ENCODE measurements around the gene SCO1.

SCO1 gene

DNA sequence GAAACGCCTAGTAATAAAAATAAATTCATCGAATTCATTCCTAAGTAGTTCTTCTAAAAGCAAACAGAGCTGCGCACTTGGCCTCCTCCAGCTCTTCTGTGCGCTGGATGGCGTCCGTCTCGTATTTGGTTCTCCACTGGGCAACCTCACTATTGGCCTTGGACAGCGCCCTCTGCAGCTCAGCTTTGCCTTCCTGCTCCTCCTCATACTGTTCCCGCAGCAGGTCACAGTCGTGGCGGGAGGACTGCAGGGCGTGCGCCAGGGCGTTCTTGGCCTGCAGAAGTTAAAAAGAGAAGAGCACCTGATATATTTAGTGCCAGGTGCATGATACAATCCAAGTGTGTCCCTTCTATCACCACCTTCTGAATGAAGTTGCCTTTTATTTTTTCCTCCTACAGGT lies 62.0 kb downstream of the SCO1 start:
- H3K9ac ChIP-seq (ENCODE audit: low read depth, low read length), result no peak overlapping the region
- no peak for TF ChIP-seq EZH2 (IDR thresholded peaks at IDR 0.05; ENCODE audit: borderline replicate concordance, low read depth, low read length, severe bottlenecking)
- TF ChIP-seq, protein P1, sequence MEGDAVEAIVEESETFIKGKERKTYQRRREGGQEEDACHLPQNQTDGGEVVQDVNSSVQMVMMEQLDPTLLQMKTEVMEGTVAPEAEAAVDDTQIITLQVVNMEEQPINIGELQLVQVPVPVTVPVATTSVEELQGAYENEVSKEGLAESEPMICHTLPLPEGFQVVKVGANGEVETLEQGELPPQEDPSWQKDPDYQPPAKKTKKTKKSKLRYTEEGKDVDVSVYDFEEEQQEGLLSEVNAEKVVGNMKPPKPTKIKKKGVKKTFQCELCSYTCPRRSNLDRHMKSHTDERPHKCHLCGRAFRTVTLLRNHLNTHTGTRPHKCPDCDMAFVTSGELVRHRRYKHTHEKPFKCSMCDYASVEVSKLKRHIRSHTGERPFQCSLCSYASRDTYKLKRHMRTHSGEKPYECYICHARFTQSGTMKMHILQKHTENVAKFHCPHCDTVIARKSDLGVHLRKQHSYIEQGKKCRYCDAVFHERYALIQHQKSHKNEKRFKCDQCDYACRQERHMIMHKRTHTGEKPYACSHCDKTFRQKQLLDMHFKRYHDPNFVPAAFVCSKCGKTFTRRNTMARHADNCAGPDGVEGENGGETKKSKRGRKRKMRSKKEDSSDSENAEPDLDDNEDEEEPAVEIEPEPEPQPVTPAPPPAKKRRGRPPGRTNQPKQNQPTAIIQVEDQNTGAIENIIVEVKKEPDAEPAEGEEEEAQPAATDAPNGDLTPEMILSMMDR (IDR thresholded peaks at IDR 0.05; ENCODE audit: borderline replicate concordance, extremely low read depth, low read length, poor library complexity, severe bottlenecking), result no peak
- DNase-seq (no peak), ATAC-seq (ENCODE audit: insufficient read depth, low read depth) (no peak)
- H2AFZ ChIP-seq (ENCODE audit: low read depth, low read length), result no peak overlapping the region
- H3K27me3 ChIP-seq (ENCODE audit: insufficient read depth, low read length, poor library complexity), result no peaks in the 10 kb centered on the region
- no peaks in the 10 kb centered on the region; the same call in 1 of the 2 replicates for H4K20me1 ChIP-seq (ENCODE audit: insufficient read depth, low read length)
- no peak overlapping the region for H3K4me3 ChIP-seq (ENCODE audit: low read depth in 1 of 2, low read length in 2 of 2)
- no peaks in the 10 kb centered on the region for H3K4me1 ChIP-seq (ENCODE audit: insufficient read depth, low read length)
- H3K36me3 ChIP-seq (ENCODE audit: insufficient read depth, low read length), result peaks cover 21% of the 10 kb centered on the region; the same call in 1 of the 2 replicates
- H3K79me2 ChIP-seq (ENCODE audit: insufficient read depth, low read length), result no peaks in the 10 kb centered on the region
- H3K9me3 ChIP-seq (ENCODE audit: insufficient read depth, low read length, severe bottlenecking), result no peaks in the 10 kb centered on the region
- H3K27ac ChIP-seq (ENCODE audit: low read length), result no peak overlapping the region
- H3K4me2 ChIP-seq (ENCODE audit: insufficient read depth, low read length), result no peak overlapping the region

DNA sequence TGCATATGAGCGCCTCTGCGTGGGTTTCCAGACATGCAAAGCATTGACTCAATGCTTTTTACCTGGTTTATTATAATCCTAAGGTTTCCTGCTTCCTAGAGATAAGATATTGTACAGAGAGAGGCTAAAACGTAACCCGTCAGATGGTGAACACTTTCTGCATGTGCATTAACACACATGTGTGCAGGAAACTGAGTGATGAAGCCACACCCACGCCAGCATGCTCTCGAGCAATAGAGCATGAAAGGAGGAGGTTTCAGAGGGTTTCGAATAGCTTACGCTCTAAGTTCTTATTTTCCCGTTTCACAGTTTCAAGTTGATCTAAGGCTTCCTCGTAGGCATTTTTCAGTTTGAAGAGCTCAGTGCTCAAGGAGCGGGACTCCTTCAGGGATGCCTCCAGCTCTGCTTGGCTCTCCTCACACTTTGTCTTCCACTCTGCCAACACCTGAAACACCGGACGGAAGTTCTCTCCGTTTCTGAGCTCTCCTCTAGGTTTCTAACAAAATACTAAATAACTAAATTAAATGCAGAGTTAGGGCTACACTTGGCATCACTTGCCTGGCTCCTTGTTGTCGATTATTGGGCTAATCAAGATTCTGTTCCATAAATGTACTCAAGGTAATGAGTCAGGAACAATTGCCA lies 63.5 kb downstream of the SCO1 start:
- Histone ChIP-seq H3K4me3 (ENCODE audit: low read depth in 1 of 2, low read length in 2 of 2) (no peak overlapping the region), H3K9me3 (ENCODE audit: insufficient read depth, low read length, severe bottlenecking) (no peaks in the 10 kb centered on the region), H3K9ac (ENCODE audit: low read depth, low read length) (no peak overlapping the region), H3K4me1 (ENCODE audit: insufficient read depth, low read length) (no peaks in the 10 kb centered on the region), H3K27ac (ENCODE audit: low read length) (no peak overlapping the region), H4K20me1 (ENCODE audit: insufficient read depth, low read length) (no peaks in the 10 kb centered on the region; the same call in 1 of the 2 replicates), H3K36me3 (ENCODE audit: insufficient read depth, low read length) (peaks cover 13% of the 10 kb centered on the region; the same call in 1 of the 2 replicates), H3K27me3 (ENCODE audit: insufficient read depth, low read length, poor library complexity) (no peaks in the 10 kb centered on the region), H3K4me2 (ENCODE audit: insufficient read depth, low read length) (no peak overlapping the region), H2AFZ (ENCODE audit: low read depth, low read length) (no peak overlapping the region), H3K79me2 (ENCODE audit: insufficient read depth, low read length) (no peaks in the 10 kb centered on the region)
- DNase-seq (no peak), ATAC-seq (ENCODE audit: insufficient read depth, low read depth) (no peak)
- TF ChIP-seq, protein P1 (IDR thresholded peaks at IDR 0.05; ENCODE audit: borderline replicate concordance, extremely low read depth, low read length, poor library complexity, severe bottlenecking), result no peak
- no peak for TF ChIP-seq EZH2 (IDR thresholded peaks at IDR 0.05; ENCODE audit: borderline replicate concordance, low read depth, low read length, severe bottlenecking)

DNA sequence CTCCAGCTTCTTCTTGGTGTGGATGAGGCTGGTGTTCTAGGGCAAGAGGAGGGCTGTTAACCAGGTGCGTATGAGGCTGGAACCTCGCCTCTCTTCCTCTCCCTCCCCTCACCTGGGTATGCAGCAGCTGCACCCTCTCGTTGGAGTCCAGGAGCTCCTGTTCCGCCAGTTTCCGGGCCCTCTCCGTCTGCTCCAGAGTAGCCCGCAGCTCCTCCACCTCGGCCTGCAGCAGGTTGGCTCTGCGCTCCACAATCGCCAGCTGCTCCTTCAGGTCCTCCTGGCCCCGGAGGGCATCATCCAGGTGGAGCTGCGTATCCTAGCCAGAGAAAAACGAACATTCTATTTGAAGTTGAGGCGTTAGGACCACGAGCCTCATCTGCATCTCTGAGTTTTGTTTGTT lies 65.6 kb downstream of the SCO1 start:
- no peak overlapping the region for H3K4me3 ChIP-seq (ENCODE audit: low read depth in 1 of 2, low read length in 2 of 2)
- H3K9ac ChIP-seq (ENCODE audit: low read depth, low read length), result no peak overlapping the region
- H3K27me3 ChIP-seq (ENCODE audit: insufficient read depth, low read length, poor library complexity), result no peaks in the 10 kb centered on the region
- no peak for ATAC-seq (ENCODE audit: insufficient read depth, low read depth)
- TF ChIP-seq, protein P1 (IDR thresholded peaks at IDR 0.05; ENCODE audit: borderline replicate concordance, extremely low read depth, low read length, poor library complexity, severe bottlenecking), result no peak
- TF ChIP-seq EZH2 (IDR thresholded peaks at IDR 0.05; ENCODE audit: borderline replicate concordance, low read depth, low read length, severe bottlenecking), result no peak
- H3K4me2 ChIP-seq (ENCODE audit: insufficient read depth, low read length), result no peak overlapping the region
- no peaks in the 10 kb centered on the region for H3K9me3 ChIP-seq (ENCODE audit: insufficient read depth, low read length, severe bottlenecking)
- H3K4me1 ChIP-seq (ENCODE audit: insufficient read depth, low read length), result no peaks in the 10 kb centered on the region
- H2AFZ ChIP-seq (ENCODE audit: low read depth, low read length), result no peak overlapping the region
- H3K36me3 ChIP-seq (ENCODE audit: insufficient read depth, low read length), result peaks cover 9% of the 10 kb centered on the region; the same call in 1 of the 2 replicates
- DNase-seq, result no peak
- no peaks in the 10 kb centered on the region; the same call in 1 of the 2 replicates for H4K20me1 ChIP-seq (ENCODE audit: insufficient read depth, low read length)
- H3K27ac ChIP-seq (ENCODE audit: low read length), result no peak overlapping the region
- H3K79me2 ChIP-seq (ENCODE audit: insufficient read depth, low read length), result no peaks in the 10 kb centered on the region

All from DND-41 (cell line).